SHP77 (cell line): ENCODE data around the gene GLB1L2.

ENCODE experiments used
- DNase-seq, 2 experiments: peaks; one replicate each; lab custom pipeline; 2025; lab: John Stamatoyannopoulos, UW

Gene GLB1L2

GRCh38 chr11:134406264-134407185 is 74.7 kb downstream of the GLB1L2 start:
- no peak for DNase-seq

- no peak for DNase-seq
Observed at GRCh38 chr11:134407321-134407828, 75.6 kb downstream of the GLB1L2 start.

GRCh38 chr11:134407923-134408322 is 76.1 kb downstream of the GLB1L2 start:
- DNase-seq, result no peak

- no peak for DNase-seq
Observed at GRCh38 chr11:134409552-134410429, 78.0 kb downstream of the GLB1L2 start.

- no peak for DNase-seq
Observed at GRCh38 chr11:134410766-134411165, 79.0 kb downstream of the GLB1L2 start.

GRCh38 chr11:134412203-134413042 is 80.6 kb downstream of the GLB1L2 start, which contains the start of gene B3GAT1:
Gene B3GAT1 (minus strand): TSS chr11:134412242. CDS start chr11:134387659, 24,583 bp downstream.
- DNase-seq, result no peak

GRCh38 chr11:134413043-134413825 is 81.4 kb downstream of the GLB1L2 start:
- DNase-seq, result no peak

GRCh38 chr11:134413826-134414731 is 82.3 kb downstream of the GLB1L2 start:
- no peak for DNase-seq

GRCh38 chr11:134414766-134415765 is 83.3 kb downstream of the GLB1L2 start:
- no peak for DNase-seq

GRCh38 chr11:134416726-134417125 is 84.9 kb downstream of the GLB1L2 start:
- DNase-seq, result no peak

- no peak for DNase-seq
Observed at GRCh38 chr11:134417871-134418840, 86.4 kb downstream of the GLB1L2 start.

GRCh38 chr11:134423106-134423505 is 91.3 kb downstream of the GLB1L2 start:
- DNase-seq, result no peak

GRCh38 chr11:134425413-134425812 is 93.6 kb downstream of the GLB1L2 start:
- no peak for DNase-seq
